Eye (tissue), 1 donor: ENCODE results near the gene UBR4.
A peak's percentile ranks its signal among the peaks of the same experiment; 100 is the strongest.
"Not testable (repeated sequence)": the region's sequence is repeated elsewhere in the genome, so short reads cannot be mapped to it uniquely, and the experiment has no call there.

ENCODE experiments used
- DNase-seq: peaks from one replicate; pipeline ENCODE4 v3.0.0-alpha.2; 2015

Gene UBR4

GRCh38 chr1:19186001-19186400, 24.1 kb downstream of the UBR4 start:
- DNase-seq: no peak

- DNase-seq: no peak
These were observed 27.8 kb downstream of the UBR4 start for GRCh38 chr1:19182223-19182622.

- DNase-seq: not testable (repeated sequence)
These were observed 29.8 kb downstream of the UBR4 start for GRCh38 chr1:19180265-19180657.

- peak; percentile 34 for DNase-seq
These were observed 30.3 kb downstream of the UBR4 start for GRCh38 chr1:19179597-19180264.

GRCh38 chr1:19178734-19179398, 31.2 kb downstream of the UBR4 start:
- DNase-seq: no peak

GRCh38 chr1:19177811-19178210, 32.3 kb downstream of the UBR4 start:
- DNase-seq: no peak

- no peak for DNase-seq
These were observed 40.4 kb downstream of the UBR4 start for GRCh38 chr1:19169642-19170041.

GRCh38 chr1:19167140-19167539, 42.9 kb downstream of the UBR4 start:
- no peak for DNase-seq

GRCh38 chr1:19166066-19166465, 44.0 kb downstream of the UBR4 start:
- no peak for DNase-seq

GRCh38 chr1:19165501-19165900, 44.6 kb downstream of the UBR4 start:
- no peak for DNase-seq

GRCh38 chr1:19164274-19165015, 45.6 kb downstream of the UBR4 start:
- peak; percentile 26 for DNase-seq

- no peak for DNase-seq
These were observed 46.8 kb downstream of the UBR4 start for GRCh38 chr1:19163261-19163660.

- DNase-seq: no peak
These were observed 49.2 kb downstream of the UBR4 start for GRCh38 chr1:19160831-19161230.

- DNase-seq: no peak
These were observed 52.4 kb downstream of the UBR4 start for GRCh38 chr1:19157653-19158052.

- DNase-seq: no peak
These were observed 53.4 kb downstream of the UBR4 start for GRCh38 chr1:19156676-19157075.

- no peak for DNase-seq
These were observed 55.2 kb downstream of the UBR4 start for GRCh38 chr1:19154876-19155275.

- no peak for DNase-seq
These were observed 56.9 kb downstream of the UBR4 start for GRCh38 chr1:19153169-19153568.

GRCh38 chr1:19151537-19151936, 58.5 kb downstream of the UBR4 start:
- no peak for DNase-seq

GRCh38 chr1:19149736-19150135, 60.3 kb downstream of the UBR4 start:
- DNase-seq: no peak

- no peak for DNase-seq
These were observed 69.6 kb downstream of the UBR4 start for GRCh38 chr1:19140465-19140864.

GRCh38 chr1:19139711-19140110, 70.4 kb downstream of the UBR4 start:
- DNase-seq: no peak

GRCh38 chr1:19138958-19139581, 71.0 kb downstream of the UBR4 start:
- no peak for DNase-seq

- no peak for DNase-seq
These were observed 71.7 kb downstream of the UBR4 start for GRCh38 chr1:19138331-19138730.

- no peak for DNase-seq
These were observed 72.9 kb downstream of the UBR4 start for GRCh38 chr1:19137158-19137557.
